ENCODE results near the gene ADARB2.
"Not testable (repeated sequence)": the region's sequence is repeated elsewhere in the genome, so short reads cannot be mapped to it uniquely, and the experiment has no call there.

Gene ADARB2

GRCh38 chr10:1229574-1229973 is 507.8 kb downstream of the ADARB2 start:
- TF ChIP-seq CTCF (IDR thresholded peaks at IDR 0.05; ENCODE audit: low read depth, low read length) = no peak
- DNase-seq = no peak

GRCh38 chr10:1229116-1229515 is 508.2 kb downstream of the ADARB2 start:
- Histone ChIP-seq H3K36me3 (no peaks in the 10 kb centered on the region), H3K27me3 (no peaks in the 10 kb centered on the region), H3K4me3 (ENCODE audit: low read depth, low read length) (no peak overlapping the region), H3K9me3 (no peaks in the 10 kb centered on the region), H3K4me1 (no peaks in the 10 kb centered on the region)
- DNase-seq = no peak
- no peak for TF ChIP-seq CTCF (IDR thresholded peaks at IDR 0.05; ENCODE audit: low read depth, low read length)

More at GRCh38 chr10:1229574-1229973, 507.8 kb downstream of the ADARB2 start:
- no peaks in the 10 kb centered on the region for H3K36me3 ChIP-seq
- no peaks in the 10 kb centered on the region for H3K4me1 ChIP-seq
- no peaks in the 10 kb centered on the region for H3K27me3 ChIP-seq
- H3K9me3 ChIP-seq = no peaks in the 10 kb centered on the region
- H3K4me3 ChIP-seq (ENCODE audit: low read depth, low read length) = no peak overlapping the region

GRCh38 chr10:1228467-1228975 is 508.8 kb downstream of the ADARB2 start:
- Histone ChIP-seq H3K9me3 (no peaks in the 10 kb centered on the region), H3K4me3 (ENCODE audit: low read depth, low read length) (no peak overlapping the region), H3K4me1 (no peaks in the 10 kb centered on the region), H3K36me3 (no peaks in the 10 kb centered on the region), H3K27me3 (no peaks in the 10 kb centered on the region)
- DNase-seq = no peak
- TF ChIP-seq CTCF (IDR thresholded peaks at IDR 0.05; ENCODE audit: low read depth, low read length) = no peak

- H3K4me1 ChIP-seq = no peaks in the 10 kb centered on the region
- TF ChIP-seq CTCF (IDR thresholded peaks at IDR 0.05; ENCODE audit: low read depth, low read length) = peak; percentile 33
- no peaks in the 10 kb centered on the region for H3K27me3 ChIP-seq
- no peaks in the 10 kb centered on the region for H3K9me3 ChIP-seq
- no peaks in the 10 kb centered on the region for H3K36me3 ChIP-seq
- no peak overlapping the region for H3K4me3 ChIP-seq (ENCODE audit: low read depth, low read length)
- DNase-seq = no peak
These were observed 509.6 kb downstream of the ADARB2 start for GRCh38 chr10:1227510-1228402.

GRCh38 chr10:1226907-1227306 is 510.4 kb downstream of the ADARB2 start:
- H3K4me1 ChIP-seq; H3K9me3 ChIP-seq; H3K36me3 ChIP-seq; H3K4me3 ChIP-seq (ENCODE audit: low read depth, low read length); DNase-seq; H3K27me3 ChIP-seq: not testable (repeated sequence)

- H3K4me1 ChIP-seq; H3K4me3 ChIP-seq (ENCODE audit: low read depth, low read length); DNase-seq; H3K27me3 ChIP-seq; H3K9me3 ChIP-seq; H3K36me3 ChIP-seq: not testable (repeated sequence)
These were observed 517.5 kb downstream of the ADARB2 start for GRCh38 chr10:1219874-1220273.

GRCh38 chr10:1217661-1218060 is 519.7 kb downstream of the ADARB2 start:
- no peak for TF ChIP-seq CTCF (IDR thresholded peaks at IDR 0.05; ENCODE audit: low read depth, low read length)
- no peak overlapping the region for H3K4me3 ChIP-seq (ENCODE audit: low read depth, low read length)
- H3K4me1 ChIP-seq = no peaks in the 10 kb centered on the region
- DNase-seq = no peak
- H3K9me3 ChIP-seq = no peaks in the 10 kb centered on the region
- H3K36me3 ChIP-seq = no peaks in the 10 kb centered on the region
- H3K27me3 ChIP-seq = no peaks in the 10 kb centered on the region

Measured in BE2C (cell line).